Lower lobe of right lung (tissue), 2 donors: ENCODE results near the gene BABAM2. TPM values are rescaled to one million over a fixed set of nuclear protein-coding genes. Genes with fewer than 3 reads are reported as not detected.

Source experiments
- ATAC-seq, 2 donors: fragments of 200-7000 bp; cut with Tn5 transposase; one replicate each; pipeline ENCODE4 v1.9.1; 2020 to 2022; ENCODE audit warnings: mild to moderate bottlenecking in 2 of 2, moderate library complexity in 2 of 2
- DNase-seq: peaks from one replicate; pipeline ENCODE4 v3.0.0-alpha.2; 2020
- H3K27ac ChIP-seq: fragments of 200-600 bp; one replicate; pipeline ENCODE4 v1.8.0; 2022
- H3K27me3 ChIP-seq: fragments of 200-600 bp; one replicate; pipeline ENCODE4 v1.8.0; 2022; ENCODE audit warnings: low read depth
- H3K36me3 ChIP-seq: fragments of 200-600 bp; one replicate; pipeline ENCODE4 v1.8.0; 2022; ENCODE audit warnings: mild to moderate bottlenecking
- H3K4me1 ChIP-seq: fragments of 200-600 bp; one replicate; pipeline ENCODE4 v1.8.0; 2022
- H3K4me3 ChIP-seq: fragments of 200-600 bp; one replicate; pipeline ENCODE4 v1.8.0; 2022; ENCODE audit warnings: mild to moderate bottlenecking
- H3K9me3 ChIP-seq: fragments of 200-600 bp; one replicate; pipeline ENCODE4 v1.8.0; 2022
- CTCF ChIP-seq: fragments of 200-600 bp; IDR thresholded peaks from one replicate; pipeline ENCODE4 v1.8.0; 2022; ENCODE audit warnings: antibody characterized with exemption, mild to moderate bottlenecking
- intact Hi-C: fragments of 100-400 bp; cut with DNase I; formaldehyde crosslinking; loops from one replicate; pipeline ENCODE4 v1.11.0; 2022
- total RNA-seq: library from RNA; stranded (reverse); fragmentation: NEBNext Ultra II Directional; extraction: Animal tissue kit (Norgen Biotek cat#: 25700); gene quantifications from one replicate; pipeline ENCODE4 v1.2.1, GENCODE V29; 2021
- donor health status: DM: no; HTN: yes; CAD: no; lungs with severe emphysema.

The BABAM2 gene
- total RNA-seq, 1 donor from 2014 or later = 39.5 TPM

GRCh38 chr2:28178946-28179345 lies 288.4 kb downstream of the BABAM2 start:
- H3K27me3 ChIP-seq = no peaks in the 10 kb centered on the region
- peaks cover 12% of the 10 kb centered on the region for H3K9me3 ChIP-seq
- DNase-seq = no peak
- no peak for ATAC-seq
- no peak overlapping the region for H3K27ac ChIP-seq
- intact Hi-C loops = no loop called here
- no peaks in the 10 kb centered on the region for H3K36me3 ChIP-seq
- H3K4me3 ChIP-seq = no peak overlapping the region
- no peak for TF ChIP-seq CTCF
- H3K4me1 ChIP-seq = no peaks in the 10 kb centered on the region

- TF ChIP-seq CTCF = no peak
- Histone ChIP-seq H3K4me1 (no peaks in the 10 kb centered on the region), H3K36me3 (no peaks in the 10 kb centered on the region), H3K9me3 (peaks cover 9% of the 10 kb centered on the region), H3K4me3 (no peak overlapping the region), H3K27ac (no peak overlapping the region), H3K27me3 (no peaks in the 10 kb centered on the region)
- intact Hi-C loops = no loop called here
- ATAC-seq (no peak), DNase-seq (no peak)
Measured at GRCh38 chr2:28181801-28182200, 291.3 kb downstream of the BABAM2 start.

GRCh38 chr2:28182348-28182747 lies 291.8 kb downstream of the BABAM2 start:
- ATAC-seq = no peak
- TF ChIP-seq CTCF = no peak
- H3K4me3 ChIP-seq = no peak overlapping the region
- intact Hi-C loops = no loop called here
- no peak for DNase-seq
- peaks cover 4% of the 10 kb centered on the region for H3K9me3 ChIP-seq
- H3K4me1 ChIP-seq = no peaks in the 10 kb centered on the region
- no peaks in the 10 kb centered on the region for H3K27me3 ChIP-seq
- H3K27ac ChIP-seq = no peak overlapping the region
- H3K36me3 ChIP-seq = no peaks in the 10 kb centered on the region

GRCh38 chr2:28185153-28185552 lies 294.6 kb downstream of the BABAM2 start:
- no peak for DNase-seq
- ATAC-seq = no peak
- Histone ChIP-seq H3K36me3 (no peaks in the 10 kb centered on the region), H3K4me1 (no peaks in the 10 kb centered on the region), H3K9me3 (no peaks in the 10 kb centered on the region), H3K27ac (no peak overlapping the region), H3K4me3 (no peak overlapping the region), H3K27me3 (no peaks in the 10 kb centered on the region)
- intact Hi-C loops = no loop called here
- TF ChIP-seq CTCF = no peak

- ATAC-seq (no peak), DNase-seq (no peak)
- intact Hi-C loops = no loop called here
- H3K27me3 ChIP-seq = no peaks in the 10 kb centered on the region
- no peaks in the 10 kb centered on the region for H3K36me3 ChIP-seq
- no peaks in the 10 kb centered on the region for H3K9me3 ChIP-seq
- TF ChIP-seq CTCF = no peak
- H3K4me3 ChIP-seq = no peak overlapping the region
- H3K27ac ChIP-seq = no peak overlapping the region
- no peaks in the 10 kb centered on the region for H3K4me1 ChIP-seq
Measured at GRCh38 chr2:28185891-28186290, 295.4 kb downstream of the BABAM2 start.

GRCh38 chr2:28187186-28187585 lies 296.7 kb downstream of the BABAM2 start:
- Histone ChIP-seq H3K27me3 (no peaks in the 10 kb centered on the region), H3K27ac (no peak overlapping the region)
- intact Hi-C loops = no loop called here

More at GRCh38 chr2:28187186-28187585, 296.7 kb downstream of the BABAM2 start:
- H3K4me3 ChIP-seq = no peak overlapping the region
- ATAC-seq = no peak
- no peaks in the 10 kb centered on the region for H3K4me1 ChIP-seq
- no peak for TF ChIP-seq CTCF
- DNase-seq = no peak
- no peaks in the 10 kb centered on the region for H3K9me3 ChIP-seq
- no peaks in the 10 kb centered on the region for H3K36me3 ChIP-seq
